Stimulated activated CD8-positive, alpha-beta memory T cell treated with anti-CD3 and anti-CD28 coated beads, Interleukin-15, amount 100 ng/mL, for 1 hour (primary cell): ENCODE data around the gene MDH2.
"Not testable (repeated sequence)": the region's sequence is repeated elsewhere in the genome, so short reads cannot be mapped to it uniquely, and the experiment has no call there.

Experiments used
- DNase-seq: peaks from one replicate; pipeline ENCODE4 v3.0.0-alpha.2; 2020; ENCODE audit warnings: low read depth

Gene MDH2

GRCh38 chr7:76108540-76109233 is 60.8 kb downstream of the MDH2 start:
- DNase-seq = no peak

- DNase-seq = not testable (repeated sequence)
These were observed 65.2 kb downstream of the MDH2 start for GRCh38 chr7:76113042-76113630.

- DNase-seq = not testable (repeated sequence)
These were observed 66.8 kb downstream of the MDH2 start for GRCh38 chr7:76114742-76115141.
